Stimulated activated CD8-positive, alpha-beta memory T cell treated with anti-CD3 and anti-CD28 coated beads, Interleukin-2, amount 100 ng/mL, for 48 hours (primary cell): Measurements from ENCODE around the gene PCDHGA8.
"Not testable (repeated sequence)": the region's sequence is repeated elsewhere in the genome, so short reads cannot be mapped to it uniquely, and the experiment has no call there.

Experiments
- DNase-seq, 2 donors: peaks; one replicate each; pipeline ENCODE4 v3.0.0-alpha.2; 2020; ENCODE audit warnings: low read depth in 2 of 2

The PCDHGA8 gene

GRCh38 chr5:141392429-141393198 is at the start of gene PCDHGA8:
Gene PCDHGA8 (plus strand): TSS chr5:141392633. CDS start chr5:141392814, 181 bp downstream.
- no peak for DNase-seq

- DNase-seq: no peak
These were observed 49.7 kb upstream of the PCDHGA8 start for GRCh38 chr5:141342773-141343172.

- no peak for DNase-seq
These were observed 49.0 kb upstream of the PCDHGA8 start, which contains the start of gene PCDHGA3 for GRCh38 chr5:141343242-141343952. Gene PCDHGA3 (plus strand): TSS chr5:141343829. CDS start chr5:141344034, 205 bp downstream.

- DNase-seq: no peak
These were observed 48.4 kb upstream of the PCDHGA8 start for GRCh38 chr5:141343953-141344463.

- DNase-seq: no peak
These were observed 47.1 kb upstream of the PCDHGA8 start for GRCh38 chr5:141345327-141345726.

- DNase-seq: not testable (repeated sequence)
These were observed 46.4 kb upstream of the PCDHGA8 start for GRCh38 chr5:141346017-141346416.

GRCh38 chr5:141349917-141350619 is 42.4 kb upstream of the PCDHGA8 start, which contains the start of gene PCDHGB1:
Gene PCDHGB1 (plus strand): TSS chr5:141350099. CDS start chr5:141350261, 162 bp downstream.
- DNase-seq: no peak

GRCh38 chr5:141351591-141351990 is 40.8 kb upstream of the PCDHGA8 start:
- DNase-seq: no peak

GRCh38 chr5:141354900-141355469 is 37.4 kb upstream of the PCDHGA8 start, which contains the start of gene PCDHGA4:
Gene PCDHGA4 (plus strand): TSS chr5:141355021. CDS start chr5:141355108, 87 bp downstream.
- DNase-seq: no peak

GRCh38 chr5:141355641-141356040 is 36.8 kb upstream of the PCDHGA8 start:
- no peak for DNase-seq

- DNase-seq: no peak
These were observed 36.3 kb upstream of the PCDHGA8 start for GRCh38 chr5:141356133-141356532.

GRCh38 chr5:141356950-141357349 is 35.5 kb upstream of the PCDHGA8 start:
- no peak for DNase-seq

GRCh38 chr5:141359790-141360426 is 32.5 kb upstream of the PCDHGA8 start, which contains the start of gene PCDHGB2:
Gene PCDHGB2 (plus strand): TSS chr5:141359994. CDS start chr5:141360136, 142 bp downstream.
- DNase-seq: no peak

GRCh38 chr5:141360685-141361084 is 31.7 kb upstream of the PCDHGA8 start:
- no peak for DNase-seq

- no peak for DNase-seq
These were observed 29.7 kb upstream of the PCDHGA8 start for GRCh38 chr5:141362719-141363118.

GRCh38 chr5:141363952-141364660 is 28.3 kb upstream of the PCDHGA8 start, which contains the start of gene PCDHGA5:
Gene PCDHGA5 (plus strand): TSS chr5:141364162. CDS start chr5:141364331, 169 bp downstream.
- no peak for DNase-seq

- no peak for DNase-seq
These were observed 26.2 kb upstream of the PCDHGA8 start for GRCh38 chr5:141366016-141366896.

GRCh38 chr5:141369994-141370848 is 22.2 kb upstream of the PCDHGA8 start, which contains the start of gene PCDHGB3:
Gene PCDHGB3 (plus strand): TSS chr5:141370242. CDS start chr5:141370395, 153 bp downstream.
- no peak for DNase-seq
